GM12874 (cell line): ENCODE measurements around the gene PRRX2.

Experiments used
- CTCF ChIP-seq: IDR thresholded peaks from 2 replicates; pipeline ENCODE4 v1.5.1; 2011; ENCODE audit warnings: low read depth, mild to moderate bottlenecking, control low read depth, low read length, moderate library complexity; ENCODE audit not compliant: insufficient read depth

Gene PRRX2

GRCh38 chr9:129671065-129671464 is 5.6 kb downstream of the PRRX2 start:
- no peak for TF ChIP-seq CTCF

DNA sequence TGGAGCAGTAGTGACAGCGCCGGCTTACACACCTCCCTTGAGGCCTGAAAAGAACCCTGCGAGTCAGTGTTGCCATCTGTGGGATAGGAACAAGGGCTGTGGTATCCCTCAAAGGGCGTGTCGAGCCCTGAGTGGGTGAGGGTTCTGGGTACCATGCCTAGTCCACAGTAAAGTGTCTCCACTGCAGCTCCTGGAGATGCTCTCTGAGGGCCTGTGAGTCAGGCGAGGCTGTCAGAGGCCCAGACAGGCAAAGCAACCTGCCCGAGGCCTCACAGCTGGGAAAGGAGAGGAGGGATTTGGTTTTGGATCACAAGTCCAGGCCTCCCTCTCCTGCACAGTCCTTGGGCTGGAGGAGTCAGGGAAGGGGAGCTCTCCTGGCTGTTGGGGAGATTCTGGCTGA is 6.1 kb downstream of the PRRX2 start:
- no peak for TF ChIP-seq CTCF

DNA sequence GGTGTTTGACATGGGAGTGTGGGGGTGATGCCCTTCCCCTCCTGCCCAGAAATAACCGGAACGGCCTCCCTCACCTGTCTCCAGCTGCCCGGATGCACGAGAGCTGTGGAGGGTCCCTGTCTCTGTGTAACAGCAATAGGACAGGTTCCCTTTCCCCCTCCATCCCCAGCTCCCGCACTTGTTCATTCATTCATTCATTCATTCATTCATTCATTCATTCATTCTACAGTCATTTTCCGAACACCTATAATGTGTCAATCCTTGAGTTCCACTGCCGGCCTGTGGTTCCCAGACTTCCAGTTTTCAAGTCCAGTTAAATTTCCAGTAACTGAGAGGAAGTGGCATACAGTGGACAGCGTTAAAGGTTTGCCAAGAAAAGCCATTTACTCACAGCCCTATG is 7.3 kb downstream of the PRRX2 start:
- TF ChIP-seq CTCF = no peak

- no peak for TF ChIP-seq CTCF
Observed at GRCh38 chr9:129673602-129674001, 8.2 kb downstream of the PRRX2 start.

- no peak for TF ChIP-seq CTCF
Observed at GRCh38 chr9:129674229-129674628, 8.8 kb downstream of the PRRX2 start.

- TF ChIP-seq CTCF = no peak
Observed at GRCh38 chr9:129675620-129676019, 10.2 kb downstream of the PRRX2 start.

GRCh38 chr9:129676287-129676686 is 10.8 kb downstream of the PRRX2 start:
- TF ChIP-seq CTCF = no peak

- no peak for TF ChIP-seq CTCF
Observed at GRCh38 chr9:129676975-129677374, 11.5 kb downstream of the PRRX2 start.
